ENCODE results near the gene LRRC1.

LRRC1 gene

GRCh38 chr6:53896196-53896595 lies 101.4 kb downstream of the LRRC1 start:
- no peak for DNase-seq

GRCh38 chr6:53898026-53898795 lies 103.4 kb downstream of the LRRC1 start:
- DNase-seq: no peak

GRCh38 chr6:53899512-53899911 lies 104.7 kb downstream of the LRRC1 start:
- no peak for DNase-seq

- no peak for DNase-seq
These were observed 108.6 kb downstream of the LRRC1 start for GRCh38 chr6:53903357-53903756.

- DNase-seq: no peak
These were observed 111.3 kb downstream of the LRRC1 start for GRCh38 chr6:53906103-53906502.

- DNase-seq: no peak
These were observed 112.0 kb downstream of the LRRC1 start for GRCh38 chr6:53906842-53907241.

GRCh38 chr6:53910834-53911233 lies 116.0 kb downstream of the LRRC1 start:
- DNase-seq: no peak

- no peak for DNase-seq
These were observed 117.9 kb downstream of the LRRC1 start for GRCh38 chr6:53912661-53913060.

- DNase-seq: no peak
These were observed 118.5 kb downstream of the LRRC1 start for GRCh38 chr6:53913286-53913685.

GRCh38 chr6:53915026-53915691 lies 120.4 kb downstream of the LRRC1 start:
- no peak for DNase-seq

- DNase-seq: no peak
These were observed 122.1 kb downstream of the LRRC1 start for GRCh38 chr6:53916804-53917463.

GRCh38 chr6:53917464-53917842 lies 122.6 kb downstream of the LRRC1 start:
- no peak for DNase-seq

- DNase-seq: no peak
These were observed 124.2 kb downstream of the LRRC1 start for GRCh38 chr6:53918854-53919510.

- no peak for DNase-seq
These were observed 125.1 kb downstream of the LRRC1 start for GRCh38 chr6:53919881-53920360.

GRCh38 chr6:53920881-53921280 lies 126.1 kb downstream of the LRRC1 start:
- DNase-seq: no peak

- DNase-seq: no peak
These were observed 126.8 kb downstream of the LRRC1 start for GRCh38 chr6:53921639-53922038.

GRCh38 chr6:53922539-53922981 lies 127.8 kb downstream of the LRRC1 start:
- DNase-seq: no peak

- DNase-seq: no peak
These were observed 129.5 kb downstream of the LRRC1 start for GRCh38 chr6:53924277-53924676.

GRCh38 chr6:53924821-53925422 lies 130.1 kb downstream of the LRRC1 start:
- no peak for DNase-seq

GRCh38 chr6:53925891-53926290 lies 131.1 kb downstream of the LRRC1 start:
- no peak for DNase-seq

GRCh38 chr6:53926505-53926904 lies 131.7 kb downstream of the LRRC1 start:
- no peak for DNase-seq

- DNase-seq: no peak
These were observed 133.8 kb downstream of the LRRC1 start for GRCh38 chr6:53928641-53929040.

Measured in stimulated activated CD4-positive, alpha-beta T cell treated with anti-CD3 and anti-CD28 coated beads, Interleukin-2, amount 100 ng/mL, for 48 hours (primary cell).